Body of pancreas (tissue), 4 donors: ENCODE results near the gene SLC17A7.

ENCODE experiments used
- CTCF ChIP-seq, 7 experiments: fragments of 450-650 bp in 4 of 7; fragments of 200-600 bp in 3 of 7; sonication (generic) in 3 of 7; IDR thresholded peaks; one replicate each; pipeline ENCODE4 v1.5.1; 2016 to 2019; ENCODE audit warnings: antibody characterized with exemption in 7 of 7
- POLR2A ChIP-seq, 3 donors: fragments of 450-650 bp; IDR thresholded peaks; one replicate each; pipeline ENCODE4 v1.6.1; 2016; ENCODE audit warnings: antibody characterized with exemption in 3 of 3, mild to moderate bottlenecking in 2 of 3

- no peak for TF ChIP-seq CTCF (IDR thresholded peaks at IDR 0.05)
- TF ChIP-seq POLR2A (IDR thresholded peaks at IDR 0.05), result no peak
Measured at GRCh38 chr19:49415102-49415809, 26.1 kb downstream of the SLC17A7 start.
